CD14-positive monocyte (primary cell): ENCODE results near the gene AMIGO3. TPM values are rescaled to one million over a fixed set of nuclear protein-coding genes. Genes with fewer than 3 reads are reported as not detected.

Experiments
- DNase-seq, 3 donors: peaks; one replicate each; pipeline ENCODE4 v3.0.0-alpha.2; 2011 to 2022
- H2AFZ ChIP-seq: 2 replicates; pipeline ENCODE4 v1.6.0; 2012; ENCODE audit warnings: mild to moderate bottlenecking, low read depth, low read length, inconsistent platforms; ENCODE audit not compliant: insufficient read depth, poor library complexity, severe bottlenecking
- H3K27ac ChIP-seq, 2 donors: 1 replicate in 1 of 2; 2 replicates in 1 of 2; pipeline ENCODE4 v1.5.1; 2012 to 2013; ENCODE audit warnings: low read length in 2 of 2, control low read depth in 1 of 2, inconsistent platforms in 1 of 2, low read depth in 1 of 2, mild to moderate bottlenecking in 1 of 2
- H3K27me3 ChIP-seq, 2 donors: one replicate each; pipeline versions ENCODE4 v1.6.0 to v1.6.1; 2011 to 2013; ENCODE audit warnings: low read length in 2 of 2; ENCODE audit not compliant: control insufficient read depth in 2 of 2, insufficient read depth in 2 of 2
- H3K36me3 ChIP-seq, 2 donors: replicated peaks in 1 of 2; 1 replicate in 1 of 2; 2 replicates in 1 of 2; pipeline versions ENCODE4 v1.5.1 to v1.6.1; 2012 to 2013; ENCODE audit warnings: low read length in 2 of 2, control low read depth in 1 of 2, inconsistent platforms in 1 of 2, mild to moderate bottlenecking in 1 of 2; ENCODE audit not compliant: insufficient read depth in 2 of 2, control insufficient read depth in 1 of 2
- H3K4me1 ChIP-seq, 2 donors: 1 replicate in 1 of 2; 2 replicates in 1 of 2; pipeline versions ENCODE4 v1.5.1 to v1.6.1; 2012 to 2013; ENCODE audit warnings: low read length in 2 of 2, control low read depth in 1 of 2, inconsistent platforms in 1 of 2, mild to moderate bottlenecking in 1 of 2, moderate library complexity in 1 of 2; ENCODE audit not compliant: insufficient read depth in 2 of 2, control insufficient read depth in 1 of 2
- H3K4me2 ChIP-seq: replicated peaks from 2 replicates; pipeline ENCODE3; 2012; ENCODE audit warnings: low read length, moderate library complexity, mild to moderate bottlenecking; ENCODE audit not compliant: poor library complexity, severe bottlenecking; ENCODE audit errors: extremely low read depth
- H3K4me3 ChIP-seq, 3 experiments: fragments of 200-600 bp in 1 of 3; sonication (generic) in 1 of 3; replicated peaks in 1 of 3; 1 replicate in 2 of 3; 2 replicates in 1 of 3; pipeline ENCODE4 v1.5.1; 2011 to 2013; ENCODE audit warnings: low read length in 3 of 3, mild to moderate bottlenecking in 3 of 3, control low read depth in 2 of 3, low read depth in 2 of 3, inconsistent platforms in 1 of 3, moderate library complexity in 1 of 3
- H3K79me2 ChIP-seq: 2 replicates; pipeline ENCODE4 v1.6.0; 2012; ENCODE audit warnings: mild to moderate bottlenecking, control low read depth, inconsistent platforms, low read length, moderate library complexity; ENCODE audit not compliant: insufficient read depth
- H3K9ac ChIP-seq: 2 replicates; pipeline ENCODE4 v1.6.0; 2017; ENCODE audit warnings: low read length, mild to moderate bottlenecking; ENCODE audit not compliant: insufficient read depth, poor library complexity, severe bottlenecking
- H3K9me3 ChIP-seq, 2 donors: replicated peaks in 1 of 2; 1 replicate in 1 of 2; 2 replicates in 1 of 2; pipeline versions ENCODE4 v1.5.1 to v1.6.1; 2012 to 2013; ENCODE audit warnings: low read length in 2 of 2, control low read depth in 1 of 2; ENCODE audit not compliant: control insufficient read depth in 1 of 2, insufficient read depth in 1 of 2
- H4K20me1 ChIP-seq: 2 replicates; pipeline ENCODE4 v1.6.0; 2012; ENCODE audit warnings: mild to moderate bottlenecking, low read length, control low read depth, moderate library complexity; ENCODE audit not compliant: insufficient read depth
- H3K27ac Mint-ChIP-seq, 7 donors: one replicate each; pipeline ENCODE4 v1.8.0; 2020; ENCODE audit warnings: mild to moderate bottlenecking in 7 of 7, mixed read lengths in 7 of 7, moderate library complexity in 6 of 7, inconsistent platforms in 2 of 7
- H3K27me3 Mint-ChIP-seq, 3 donors: one replicate each; pipeline ENCODE4 v1.8.0; 2021 to 2022; ENCODE audit warnings: low read depth in 3 of 3, mild to moderate bottlenecking in 3 of 3, mixed read lengths in 3 of 3, moderate library complexity in 3 of 3, inconsistent platforms in 1 of 3
- H3K36me3 Mint-ChIP-seq, 2 donors: one replicate each; pipeline ENCODE4 v1.8.0; 2020; ENCODE audit warnings: mixed read lengths in 2 of 2, inconsistent platforms in 1 of 2, mild to moderate bottlenecking in 1 of 2
- H3K4me1 Mint-ChIP-seq: one replicate; pipeline ENCODE4 v1.8.0; 2020; ENCODE audit warnings: mild to moderate bottlenecking, mixed read lengths
- H3K4me3 Mint-ChIP-seq, 2 donors: one replicate each; pipeline ENCODE4 v1.8.0; 2020; ENCODE audit warnings: mild to moderate bottlenecking in 2 of 2, mixed read lengths in 2 of 2, moderate library complexity in 1 of 2
- H3K9me3 Mint-ChIP-seq, 7 donors: one replicate each; pipeline ENCODE4 v1.8.0; 2020 to 2022; ENCODE audit warnings: mixed read lengths in 7 of 7, mild to moderate bottlenecking in 6 of 7, moderate library complexity in 6 of 7, inconsistent platforms in 2 of 7
- CTCF ChIP-seq: fragments of 200-600 bp; IDR thresholded peaks from one replicate; pipeline ENCODE4 v1.8.0; 2022; ENCODE audit warnings: antibody characterized with exemption, mild to moderate bottlenecking
- WGBS: methylation state at CpG from one replicate; pipeline ENCODE4 v1.1.5; 2013; ENCODE audit warnings: missing lambda C conversion rate; ENCODE audit not compliant: insufficient coverage; 5-methylcytosine and 5-hydroxymethylcytosine counted together
- intact Hi-C, 2 donors: fragments of 100-400 bp; cut with micrococcal nuclease; formaldehyde crosslinking; loops; one replicate each; pipeline versions ENCODE4 v1.15.0 to v1.15.1; 2023
- polyA plus RNA-seq, 3 donors: library from polyadenylated mRNA; depleted of rRNA in 1 of 3; unstranded in 2 of 3; stranded (reverse) in 1 of 3; fragments of 300-500 nt in 2 of 3; fragments of >200 nt in 1 of 3; fragmentation: Illumina TruSeq in 2 of 3; gene quantifications; 1 replicate in 2 of 3; 2 replicates in 1 of 3; pipeline ENCODE4 v1.2.3, GENCODE V29; 2012 to 2021

AMIGO3 gene
- polyA plus RNA-seq, 3 donors, result 0.96 TPM; not detected in 2

- Histone ChIP-seq H3K27me3 (no peaks in the 10 kb centered on the region), H2AFZ (no peak overlapping the region), H3K9me3 (no peaks in the 10 kb centered on the region), H3K9ac (no peak overlapping the region), H3K4me2 (no peak overlapping the region), H3K27ac (no peak overlapping the region), H3K4me1 (peaks cover 6 to 10% of the 10 kb centered on the region in 2 donors), H4K20me1 (no peaks in the 10 kb centered on the region), H3K79me2 (no peaks in the 10 kb centered on the region), H3K4me3 (no peak overlapping the region), H3K36me3 (peaks cover 5 to 23% of the 10 kb centered on the region in 2 donors)
- no peak for TF ChIP-seq CTCF
- WGBS, result 37% methylated on average over 5 of the region's 5 CpGs
- DNase-seq, result peak in 1 of 3 donors; percentile 2
- Mint-ChIP-seq H3K27me3 (peaks cover 0 to 3% (median 0%) of the 10 kb centered on the region in 3 donors), H3K27ac (peak overlapping the region in 2 of 7 donors; percentile 41 to 67), H3K4me3 (no peak overlapping the region), H3K4me1 (peaks cover 11% of the 10 kb centered on the region), H3K36me3 (peaks cover 41 to 47% of the 10 kb centered on the region in 2 donors), H3K9me3 (no peaks in the 10 kb centered on the region)
- intact Hi-C loops, result loop anchor here in 1 of 2 donors (10.0 kb wide), 1 partner anchor 233 kb away; the partner anchor contains the start of gene RBM6
These were observed 8.0 kb downstream of the AMIGO3 start for GRCh38 chr3:49711489-49711888.

- WGBS, result 94% methylated on average over 3 of the region's 8 CpGs
- TF ChIP-seq CTCF, result no peak
These were observed 9.6 kb downstream of the AMIGO3 start for GRCh38 chr3:49709852-49710251.

More at GRCh38 chr3:49709852-49710251, 9.6 kb downstream of the AMIGO3 start:
- no peaks in the 10 kb centered on the region for H3K27me3 ChIP-seq
- intact Hi-C loops, result loop anchor here in 1 of 2 donors (10.0 kb wide), 1 partner anchor 235 kb away; the partner anchor contains the start of gene RBM6
- H3K4me1 ChIP-seq, result peaks cover 6 to 10% of the 10 kb centered on the region in 2 donors
- no peak overlapping the region for H3K9ac ChIP-seq
- H3K27ac ChIP-seq, result no peak overlapping the region
- no peaks in the 10 kb centered on the region for H3K79me2 ChIP-seq
- no peak overlapping the region for H2AFZ ChIP-seq
- Mint-ChIP-seq H3K4me1 (peaks cover 11% of the 10 kb centered on the region), H3K9me3 (no peaks in the 10 kb centered on the region), H3K27ac (no peak overlapping the region), H3K36me3 (peaks cover 37 to 51% of the 10 kb centered on the region in 2 donors), H3K4me3 (no peak overlapping the region), H3K27me3 (peaks cover 0 to 3% (median 0%) of the 10 kb centered on the region in 3 donors)
- no peaks in the 10 kb centered on the region for H4K20me1 ChIP-seq
- peaks cover 21 to 26% of the 10 kb centered on the region in 2 donors for H3K36me3 ChIP-seq
- no peak for DNase-seq
- H3K4me3 ChIP-seq, result no peak overlapping the region
- no peak overlapping the region for H3K4me2 ChIP-seq
- no peaks in the 10 kb centered on the region for H3K9me3 ChIP-seq
